Neural progenitor cell (in vitro differentiated cells): Measurements from ENCODE around the gene KRTAP3-2. TPM values are rescaled to one million over a fixed set of nuclear protein-coding genes. Genes with fewer than 3 reads are reported as not detected.

ENCODE experiments used
- DNase-seq: peaks from one replicate; pipeline ENCODE4 v3.0.0-alpha.2; 2016; ENCODE audit warnings: low spot score
- H2AFZ ChIP-seq: fragments of 200-600 bp; sonication (generic); replicated peaks from 2 replicates; pipeline ENCODE4 v1.6.1; 2016; ENCODE audit warnings: antibody characterized with exemption
- H3F3A ChIP-seq: fragments of 200-600 bp; sonication (generic); 2 replicates; pipeline ENCODE4 v1.6.1; 2016; ENCODE audit warnings: antibody characterized with exemption, low read depth
- H3K27ac ChIP-seq: fragments of 200-600 bp; sonication (generic); 2 replicates; pipeline ENCODE4 v1.5.1; 2016; ENCODE audit warnings: mild to moderate bottlenecking
- H3K27me3 ChIP-seq: fragments of 200-600 bp; sonication (generic); 2 replicates; pipeline ENCODE4 v1.6.1; 2016; ENCODE audit warnings: mild to moderate bottlenecking, moderate library complexity
- H3K36me3 ChIP-seq: fragments of 200-600 bp; sonication (generic); 2 replicates; pipeline ENCODE4 v1.5.1; 2016
- H3K4me1 ChIP-seq: fragments of 200-600 bp; sonication (generic); 2 replicates; pipeline ENCODE4 v1.6.1; 2016; ENCODE audit warnings: mixed run types
- H3K4me2 ChIP-seq: fragments of 200-600 bp; sonication (generic); 2 replicates; pipeline ENCODE4 v1.6.1; 2016
- H3K4me3 ChIP-seq: fragments of 200-600 bp; sonication (generic); 2 replicates; pipeline ENCODE4 v1.5.1; 2016
- H3K79me2 ChIP-seq: fragments of 200-600 bp; sonication (generic); 2 replicates; pipeline ENCODE4 v1.6.1; 2016; ENCODE audit warnings: low read depth
- H3K9ac ChIP-seq: fragments of 200-600 bp; sonication (generic); 2 replicates; pipeline ENCODE4 v1.6.1; 2016
- H3K9me3 ChIP-seq: fragments of 200-600 bp; sonication (generic); 2 replicates; pipeline ENCODE4 v1.5.1; 2016; ENCODE audit warnings: low read depth
- H4K20me1 ChIP-seq: fragments of 200-600 bp; sonication (generic); 2 replicates; pipeline ENCODE4 v1.6.1; 2016; ENCODE audit warnings: low read depth
- H3K27ac Mint-ChIP-seq: 3 replicates; pipeline ENCODE4 v1.8.0; 2021; ENCODE audit warnings: mixed read lengths
- H3K27me3 Mint-ChIP-seq: 2 replicates; pipeline ENCODE4 v1.8.0; 2022; ENCODE audit warnings: low read depth, mild to moderate bottlenecking, inconsistent platforms, moderate library complexity, mixed read lengths; ENCODE audit not compliant: insufficient read depth
- H3K36me3 Mint-ChIP-seq: 3 replicates; pipeline ENCODE4 v1.8.0; 2021; ENCODE audit warnings: mixed read lengths
- H3K4me1 Mint-ChIP-seq: 3 replicates; pipeline ENCODE4 v1.8.0; 2021; ENCODE audit warnings: mixed read lengths
- H3K4me3 Mint-ChIP-seq: 3 replicates; pipeline ENCODE4 v1.8.0; 2021; ENCODE audit warnings: mild to moderate bottlenecking, moderate library complexity, mixed read lengths
- H3K9me3 Mint-ChIP-seq: 3 replicates; pipeline ENCODE4 v1.8.0; 2020; ENCODE audit warnings: mixed read lengths
- EZH2 ChIP-seq: fragments of 200-600 bp; sonication (generic); IDR thresholded peaks from 2 replicates; pipeline ENCODE4 v1.6.1; 2017; ENCODE audit warnings: antibody characterized with exemption, mild to moderate bottlenecking, moderate library complexity
- EZH2phosphoT487 ChIP-seq: fragments of 200-600 bp; sonication (generic); IDR thresholded peaks from 2 replicates; pipeline ENCODE4 v1.6.1; 2017; ENCODE audit warnings: antibody characterized with exemption
- total RNA-seq: library from RNA; depleted of rRNA; stranded (reverse); fragments of >200 nt; gene quantifications from 2 replicates; pipeline ENCODE4 v1.2.3, GENCODE V29; 2015; ENCODE audit warnings: low replicate concordance
- TF ChIP-seq, protein P1 (sequence below): fragments of 200-600 bp; sonication (generic); IDR thresholded peaks from 2 replicates; pipeline ENCODE4 v1.5.1; 2017; ENCODE audit warnings: antibody characterized with exemption, mild to moderate bottlenecking

Gene KRTAP3-2
- total RNA-seq, 1 donor from 2014 or later, result not detected

GRCh38 chr17:40978575-40979151 is 21.0 kb downstream of the KRTAP3-2 start:
- H3K36me3 ChIP-seq, result no peaks in the 10 kb centered on the region
- H4K20me1 ChIP-seq, result no peaks in the 10 kb centered on the region
- no peaks in the 10 kb centered on the region for H3K9me3 ChIP-seq
- no peak for TF ChIP-seq EZH2phosphoT487
- TF ChIP-seq, protein P1, sequence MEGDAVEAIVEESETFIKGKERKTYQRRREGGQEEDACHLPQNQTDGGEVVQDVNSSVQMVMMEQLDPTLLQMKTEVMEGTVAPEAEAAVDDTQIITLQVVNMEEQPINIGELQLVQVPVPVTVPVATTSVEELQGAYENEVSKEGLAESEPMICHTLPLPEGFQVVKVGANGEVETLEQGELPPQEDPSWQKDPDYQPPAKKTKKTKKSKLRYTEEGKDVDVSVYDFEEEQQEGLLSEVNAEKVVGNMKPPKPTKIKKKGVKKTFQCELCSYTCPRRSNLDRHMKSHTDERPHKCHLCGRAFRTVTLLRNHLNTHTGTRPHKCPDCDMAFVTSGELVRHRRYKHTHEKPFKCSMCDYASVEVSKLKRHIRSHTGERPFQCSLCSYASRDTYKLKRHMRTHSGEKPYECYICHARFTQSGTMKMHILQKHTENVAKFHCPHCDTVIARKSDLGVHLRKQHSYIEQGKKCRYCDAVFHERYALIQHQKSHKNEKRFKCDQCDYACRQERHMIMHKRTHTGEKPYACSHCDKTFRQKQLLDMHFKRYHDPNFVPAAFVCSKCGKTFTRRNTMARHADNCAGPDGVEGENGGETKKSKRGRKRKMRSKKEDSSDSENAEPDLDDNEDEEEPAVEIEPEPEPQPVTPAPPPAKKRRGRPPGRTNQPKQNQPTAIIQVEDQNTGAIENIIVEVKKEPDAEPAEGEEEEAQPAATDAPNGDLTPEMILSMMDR, result no peak
- TF ChIP-seq EZH2, result no peak
- no peak for DNase-seq
- peak overlapping the region; percentile 36 for H2AFZ ChIP-seq
- H3K4me3 ChIP-seq, result no peak overlapping the region
- H3K27me3 ChIP-seq, result no peaks in the 10 kb centered on the region
- no peaks in the 10 kb centered on the region for H3F3A ChIP-seq
- H3K27ac ChIP-seq, result no peak overlapping the region
- no peaks in the 10 kb centered on the region for H3K4me1 ChIP-seq
- no peak overlapping the region for H3K9ac ChIP-seq
- H3K79me2 ChIP-seq, result no peaks in the 10 kb centered on the region
- Mint-ChIP-seq H3K9me3 (no peaks in the 10 kb centered on the region), H3K27ac (no peak overlapping the region), H3K36me3 (no peaks in the 10 kb centered on the region), H3K4me3 (no peak overlapping the region), H3K27me3 (no peaks in the 10 kb centered on the region), H3K4me1 (peaks cover 15% of the 10 kb centered on the region)
- no peak overlapping the region for H3K4me2 ChIP-seq

GRCh38 chr17:40975516-40975915 is 24.2 kb downstream of the KRTAP3-2 start:
- H3K36me3 ChIP-seq, result no peaks in the 10 kb centered on the region
- H3K27ac ChIP-seq, result no peak overlapping the region
- peaks cover 4% of the 10 kb centered on the region for H3K9me3 ChIP-seq
- TF ChIP-seq, protein P1, result no peak
- TF ChIP-seq EZH2, result no peak
- TF ChIP-seq EZH2phosphoT487, result no peak
- DNase-seq, result no peak
- H3K4me2 ChIP-seq, result no peak overlapping the region
- no peaks in the 10 kb centered on the region for H3F3A ChIP-seq
- no peaks in the 10 kb centered on the region for H3K9me3 Mint-ChIP-seq
- H4K20me1 ChIP-seq, result no peaks in the 10 kb centered on the region
- H3K79me2 ChIP-seq, result no peaks in the 10 kb centered on the region
- H3K27me3 ChIP-seq, result no peaks in the 10 kb centered on the region
- H3K36me3 Mint-ChIP-seq, result no peaks in the 10 kb centered on the region
- no peak overlapping the region for H2AFZ ChIP-seq
- no peak overlapping the region for H3K4me3 ChIP-seq
- H3K4me3 Mint-ChIP-seq, result no peak overlapping the region
- H3K27ac Mint-ChIP-seq, result no peak overlapping the region
- no peaks in the 10 kb centered on the region for H3K4me1 ChIP-seq
- no peak overlapping the region for H3K9ac ChIP-seq
- H3K4me1 Mint-ChIP-seq, result peaks cover 9% of the 10 kb centered on the region
- no peaks in the 10 kb centered on the region for H3K27me3 Mint-ChIP-seq

GRCh38 chr17:40974366-40974765 is 25.3 kb downstream of the KRTAP3-2 start:
- H3K4me3 Mint-ChIP-seq, result no peak overlapping the region
- no peaks in the 10 kb centered on the region for H3K36me3 Mint-ChIP-seq
- H3K36me3 ChIP-seq, result no peaks in the 10 kb centered on the region
- no peaks in the 10 kb centered on the region for H3K27me3 ChIP-seq
- TF ChIP-seq EZH2 (no peak), EZH2phosphoT487 (no peak)
- TF ChIP-seq, protein P1, result no peak
- H3K4me2 ChIP-seq, result no peak overlapping the region
- H3K4me1 Mint-ChIP-seq, result peaks cover under 1% of the 10 kb centered on the region
- no peaks in the 10 kb centered on the region for H3F3A ChIP-seq
- H3K27me3 Mint-ChIP-seq, result no peaks in the 10 kb centered on the region
- DNase-seq, result no peak
- no peaks in the 10 kb centered on the region for H3K9me3 Mint-ChIP-seq
- H2AFZ ChIP-seq, result no peak overlapping the region
- no peak overlapping the region for H3K27ac Mint-ChIP-seq
- peaks cover 6% of the 10 kb centered on the region for H3K9me3 ChIP-seq
- H3K9ac ChIP-seq, result no peak overlapping the region
- H3K79me2 ChIP-seq, result no peaks in the 10 kb centered on the region
- no peak overlapping the region for H3K27ac ChIP-seq
- H4K20me1 ChIP-seq, result no peaks in the 10 kb centered on the region
- H3K4me3 ChIP-seq, result no peak overlapping the region
- H3K4me1 ChIP-seq, result no peaks in the 10 kb centered on the region
